Testis (tissue), 2 donors: ENCODE measurements around the gene EFTUD2.

ENCODE experiments used
- CTCF ChIP-seq, 3 experiments: fragments of 450-650 bp in 2 of 3; fragments of 200-600 bp in 1 of 3; sonication (generic) in 1 of 3; IDR thresholded peaks; one replicate each; pipeline ENCODE4 v1.5.1; 2016 to 2019; ENCODE audit warnings: antibody characterized with exemption in 3 of 3, mild to moderate bottlenecking in 2 of 3, moderate library complexity in 1 of 3
- POLR2A ChIP-seq: fragments of 450-650 bp; IDR thresholded peaks from one replicate; pipeline ENCODE4 v1.6.1; 2017; ENCODE audit warnings: antibody characterized with exemption, mild to moderate bottlenecking, moderate library complexity

GRCh38 chr17:44854192-44854591, 45.1 kb downstream of the EFTUD2 start:
- TF ChIP-seq CTCF (IDR thresholded peaks at IDR 0.05), result no peak
- TF ChIP-seq POLR2A, result no peak
